ENCODE measurements around the gene ZFYVE28.
A peak's percentile ranks its signal among the peaks of the same experiment; 100 is the strongest.

ZFYVE28 gene

GRCh38 chr4:2302387-2303119, 115.9 kb downstream of the ZFYVE28 start:
- DNase-seq, result no peak

DNA sequence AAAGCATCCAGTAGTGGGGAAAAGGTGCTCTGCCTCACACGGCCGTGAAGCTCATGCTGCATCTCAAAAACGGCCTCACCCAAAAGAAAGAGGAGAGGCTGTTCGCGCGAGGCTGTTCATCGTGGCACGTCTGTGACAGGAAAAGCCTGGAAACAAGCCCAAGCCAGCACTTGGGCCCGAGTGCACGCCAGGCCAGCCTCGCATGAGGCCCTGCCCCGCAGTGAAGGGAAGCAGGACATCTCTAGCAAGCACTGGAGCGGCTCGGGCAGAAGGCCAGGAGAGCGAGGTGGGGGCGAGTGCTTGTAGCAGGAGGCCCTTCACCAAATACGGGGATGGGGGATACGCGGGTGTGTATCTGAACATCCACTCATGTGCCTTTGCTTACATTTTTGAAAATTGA, 116.6 kb downstream of the ZFYVE28 start:
- no peak for DNase-seq

DNA sequence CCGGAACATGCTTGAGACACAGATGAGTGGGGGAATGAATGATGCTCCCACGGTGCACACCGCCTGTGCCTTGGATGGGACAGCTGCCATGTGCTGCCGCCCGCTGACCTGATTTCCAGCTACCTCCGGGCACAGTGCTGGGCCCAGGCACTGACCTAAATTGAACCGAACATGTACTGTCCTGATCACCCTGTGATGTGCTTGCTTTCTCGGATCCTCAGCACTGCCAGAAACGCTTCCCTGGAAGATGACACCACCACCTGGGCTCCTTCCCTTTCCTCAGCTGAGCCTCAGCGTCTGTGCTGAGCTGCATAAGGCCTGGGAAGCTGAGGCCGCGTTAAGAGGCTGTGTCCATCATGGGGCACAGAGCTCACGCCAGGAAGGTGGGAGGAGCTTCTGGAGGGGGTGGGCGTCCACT, 117.2 kb downstream of the ZFYVE28 start:
- no peak for DNase-seq

- DNase-seq, result no peak
Measured at GRCh38 chr4:2300431-2301224, 117.8 kb downstream of the ZFYVE28 start.

DNA sequence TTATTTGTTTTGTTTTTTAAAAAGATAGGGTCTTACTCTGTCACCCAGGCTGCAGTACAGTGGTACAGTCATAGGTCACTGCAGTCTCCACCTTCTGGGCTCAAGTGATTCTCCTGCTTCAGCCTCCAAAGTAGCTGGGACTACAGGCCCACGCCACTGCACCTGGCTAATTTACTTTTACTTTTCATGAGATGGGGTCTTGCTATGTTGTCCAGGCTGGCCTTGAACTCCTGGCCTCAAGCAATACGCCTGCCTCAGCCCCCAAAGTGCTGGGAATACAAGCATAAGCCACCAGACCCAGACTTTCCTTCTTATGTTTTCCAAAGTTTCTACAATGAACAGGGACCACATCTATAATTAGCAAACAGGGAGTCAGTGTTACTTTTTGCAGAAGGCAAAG, 118.7 kb downstream of the ZFYVE28 start:
- no peak for DNase-seq

DNA sequence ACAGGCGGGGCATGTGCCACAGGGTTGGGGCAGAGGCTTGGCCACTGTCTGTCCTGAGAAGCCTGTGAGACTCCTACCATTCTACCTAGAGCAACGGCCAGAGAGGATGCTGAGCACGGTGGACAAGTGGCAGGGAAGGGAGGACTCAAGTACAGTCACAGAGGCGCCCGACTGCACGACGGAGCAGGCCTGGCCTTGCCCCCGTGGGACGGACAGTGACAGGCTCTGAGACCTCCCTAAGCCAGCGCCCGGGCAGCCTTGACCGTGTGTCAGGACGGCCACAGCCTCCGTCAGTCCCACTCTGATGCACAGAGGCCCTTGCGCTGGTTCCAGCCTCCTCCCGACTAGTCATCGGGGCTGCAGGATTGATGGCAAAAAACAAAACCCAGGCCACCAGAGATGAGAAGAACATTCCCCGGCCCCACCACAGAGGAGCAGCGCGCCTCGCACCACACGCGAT, 119.9 kb downstream of the ZFYVE28 start:
- DNase-seq, result no peak

DNA sequence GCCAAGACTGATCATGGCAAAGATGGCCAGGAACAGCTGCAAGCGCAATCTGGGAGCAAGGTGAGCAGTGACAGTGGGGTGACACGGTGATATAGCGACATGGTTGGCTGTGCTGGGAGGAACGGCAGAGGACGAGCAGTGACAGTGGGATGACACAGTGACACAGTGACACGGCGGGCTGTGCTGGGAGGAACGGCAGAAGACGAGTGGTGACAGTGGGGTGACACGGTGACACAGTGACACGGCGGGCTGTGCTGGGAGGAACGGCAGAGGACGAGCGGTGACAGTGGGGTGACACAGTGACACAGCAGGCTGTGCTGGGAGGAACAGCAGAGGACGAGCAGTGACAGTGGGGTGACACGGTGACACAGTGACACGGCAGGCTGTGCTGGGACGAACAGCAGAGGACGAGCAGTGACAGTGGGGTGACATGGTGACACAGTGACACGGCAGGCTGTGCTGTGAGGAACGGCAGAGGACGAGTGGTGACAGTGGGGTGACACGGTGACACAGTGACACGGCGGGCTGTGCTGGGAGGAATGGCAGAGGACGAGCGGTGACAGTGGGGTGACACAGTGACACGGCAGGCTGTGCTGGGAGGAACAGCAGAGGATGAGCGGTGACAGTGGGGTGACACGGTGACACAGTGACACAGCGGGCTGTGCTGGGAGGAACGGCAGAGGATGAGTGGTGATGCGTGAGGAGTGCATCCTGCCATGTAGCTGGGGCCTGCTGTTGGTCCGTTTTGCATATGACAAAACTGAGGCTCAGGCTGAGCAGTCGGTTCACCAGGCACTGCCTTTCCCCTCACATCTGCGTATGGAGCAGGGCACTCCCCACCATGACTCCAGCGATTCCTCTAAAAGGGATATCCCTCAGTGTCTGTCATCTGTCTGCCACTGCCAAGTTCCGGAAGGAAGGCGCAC, 120.6 kb downstream of the ZFYVE28 start:
- no peak for DNase-seq

GRCh38 chr4:2296631-2297601, 121.5 kb downstream of the ZFYVE28 start:
- peak; percentile 30 for DNase-seq

GRCh38 chr4:2295900-2296442, 122.5 kb downstream of the ZFYVE28 start:
- DNase-seq, result no peak

DNA sequence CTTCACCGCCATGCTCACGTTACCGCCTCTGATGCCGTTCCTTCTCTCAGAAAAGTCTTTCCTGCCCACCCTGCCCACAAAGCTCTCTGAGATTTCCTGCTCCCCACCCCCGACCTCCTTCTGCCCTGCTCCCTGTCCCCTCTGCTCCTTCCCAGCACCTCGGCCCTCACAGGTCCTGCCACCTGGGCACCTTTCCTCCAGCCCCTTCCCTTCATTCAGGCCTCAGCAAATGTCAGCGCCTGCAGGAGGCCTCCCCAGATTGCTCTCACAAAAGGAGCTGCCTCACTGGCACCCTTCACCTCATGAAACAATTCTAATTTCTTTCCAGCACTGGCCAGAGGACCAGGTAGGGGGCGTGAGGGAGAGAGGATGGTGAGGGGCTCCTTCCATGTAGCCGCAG, 122.9 kb downstream of the ZFYVE28 start:
- no peak for DNase-seq

DNA sequence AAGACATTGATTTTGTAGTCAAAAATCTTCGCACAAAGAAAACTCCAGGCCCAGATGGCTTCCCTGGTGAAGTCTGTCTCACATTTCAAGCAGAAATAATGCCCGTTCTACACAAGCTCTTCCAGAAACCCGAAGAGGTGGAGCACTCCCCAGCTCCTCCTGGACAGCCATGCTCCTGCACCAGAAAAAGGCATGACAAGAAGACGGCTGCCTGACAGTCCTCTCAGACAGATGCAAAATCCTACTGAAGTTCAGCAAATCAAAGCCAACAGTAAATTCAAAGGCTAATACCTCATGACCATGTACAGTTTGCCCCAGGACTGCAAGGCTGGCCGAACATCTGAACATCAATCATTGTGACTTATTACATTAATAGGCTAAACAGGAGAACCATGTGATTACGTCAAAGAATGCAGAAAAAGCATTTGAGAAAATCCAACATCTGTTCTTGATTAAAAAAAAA, 125.8 kb downstream of the ZFYVE28 start:
- no peak for DNase-seq

DNA sequence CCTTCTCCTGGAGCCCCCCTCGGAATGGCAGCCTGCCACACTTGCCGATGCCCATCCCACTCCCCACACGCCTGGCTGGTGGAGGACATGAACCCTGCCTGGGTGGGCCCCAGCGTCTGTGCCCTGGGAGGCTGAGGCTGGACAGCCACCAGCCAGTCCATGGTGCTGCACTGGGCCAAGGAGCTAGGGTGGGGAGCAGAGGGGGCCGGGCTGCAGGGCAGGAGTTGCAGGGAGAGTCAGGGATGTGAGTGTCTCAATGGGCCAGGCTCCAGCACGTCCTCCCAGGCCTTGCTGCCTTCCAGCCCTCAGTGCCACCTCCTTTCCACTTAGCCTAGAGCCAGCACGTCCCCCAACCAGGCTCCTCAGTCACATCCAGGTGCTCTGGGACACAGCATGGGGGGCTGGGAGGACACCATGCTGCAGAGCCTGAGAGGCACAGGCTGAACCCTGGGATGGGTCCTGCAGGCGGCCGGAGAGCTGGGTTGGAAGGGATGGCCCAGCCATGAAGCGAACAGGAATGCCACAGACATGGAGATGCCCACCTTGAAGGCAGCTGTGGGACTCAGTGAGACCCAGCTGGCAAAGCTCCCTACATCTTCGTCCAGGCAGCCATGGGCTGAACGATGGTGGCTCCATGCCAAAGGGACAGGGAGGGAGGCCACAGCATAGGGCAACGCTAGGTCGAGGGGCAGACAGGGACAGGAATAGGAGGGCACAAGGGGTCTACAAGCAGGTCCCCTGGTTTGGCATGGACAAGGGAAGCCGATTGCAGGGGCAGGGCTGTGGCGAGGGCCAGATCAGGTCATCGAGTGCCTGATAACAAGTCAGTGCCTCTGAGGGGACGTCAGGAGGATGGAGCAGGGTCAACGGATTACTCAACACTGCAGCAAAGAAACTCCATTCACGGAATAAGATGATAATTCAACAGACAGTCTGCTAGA, 126.5 kb downstream of the ZFYVE28 start:
- no peak for DNase-seq

GRCh38 chr4:2290974-2291704, 127.3 kb downstream of the ZFYVE28 start:
- DNase-seq, result no peak

DNA sequence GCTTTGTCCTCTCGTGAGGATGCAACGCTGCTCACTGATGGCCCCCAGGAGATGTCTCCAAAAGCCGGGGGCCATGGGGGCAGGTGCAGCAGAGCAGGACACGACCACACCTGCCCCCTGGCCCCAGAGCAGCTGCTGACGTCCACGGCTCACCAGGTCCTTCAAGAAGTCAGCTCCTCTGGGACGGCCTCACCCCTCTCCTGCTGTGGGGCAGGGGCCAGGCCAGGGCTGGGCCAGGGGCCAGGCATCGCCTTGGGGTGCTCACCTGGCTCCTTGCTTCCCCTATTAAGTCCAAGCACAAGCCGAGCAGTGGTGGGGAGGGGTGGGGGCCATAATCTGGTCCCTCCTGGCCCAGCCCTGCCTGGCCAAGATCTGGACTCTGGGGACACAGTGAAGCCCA, 128.0 kb downstream of the ZFYVE28 start:
- no peak for DNase-seq

- DNase-seq, result no peak
Measured at GRCh38 chr4:2289955-2290333, 128.5 kb downstream of the ZFYVE28 start.

GRCh38 chr4:2289311-2289954, 129.0 kb downstream of the ZFYVE28 start:
- DNase-seq, result no peak

GRCh38 chr4:2288051-2288541, 130.3 kb downstream of the ZFYVE28 start:
- DNase-seq, result no peak

DNA sequence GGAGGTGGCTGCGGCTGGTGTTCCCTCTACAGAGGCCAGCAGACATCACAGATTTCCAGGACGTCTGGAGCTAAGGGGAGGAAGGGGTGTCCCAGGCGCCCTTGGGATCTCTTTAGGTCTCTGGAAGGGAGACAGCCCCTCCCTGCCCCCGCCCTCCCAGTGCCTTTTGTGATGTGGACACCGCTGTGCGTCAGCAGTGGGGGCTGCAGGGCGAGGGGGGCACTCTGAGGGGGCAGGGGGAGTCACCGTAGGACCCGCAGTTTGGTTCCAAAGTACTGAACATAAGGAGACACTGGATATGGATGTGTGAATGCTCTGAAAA, 130.9 kb downstream of the ZFYVE28 start:
- DNase-seq, result no peak

All from COR-L47 (cell line).